Astrocyte (in vitro differentiated cells and primary cell): ENCODE measurements around the gene GUCY2F. TPM values are rescaled to one million over a fixed set of nuclear protein-coding genes. Genes with fewer than 3 reads are reported as not detected.

ENCODE experiments used
- DNase-seq: peaks from one replicate; pipeline ENCODE4 v3.0.0-alpha.2; 2010; ENCODE audit warnings: low read depth
- FAIRE-seq: peaks from 2 replicates; lab custom pipeline; 2011; peaks lifted over from hg19 to GRCh38; lab: Jason Lieb, UNC
- H2AFZ ChIP-seq: 2 replicates; pipeline ENCODE4 v1.6.0; 2012; ENCODE audit warnings: low read depth, low read length, inconsistent platforms
- H3K27ac ChIP-seq: 2 replicates; pipeline ENCODE4 v1.5.1; 2011; ENCODE audit warnings: low read depth, low read length, inconsistent platforms
- H3K27me3 ChIP-seq: 2 replicates; pipeline ENCODE4 v1.6.0; 2011; ENCODE audit warnings: low read length, inconsistent platforms; ENCODE audit not compliant: insufficient read depth
- H3K36me3 ChIP-seq: 2 replicates; pipeline ENCODE4 v1.5.1; 2011; ENCODE audit warnings: low read length, inconsistent platforms; ENCODE audit not compliant: insufficient read depth
- H3K4me1 ChIP-seq: 2 replicates; pipeline ENCODE4 v1.5.1; 2011; ENCODE audit warnings: low read length, inconsistent platforms; ENCODE audit not compliant: insufficient read depth
- H3K4me2 ChIP-seq: 2 replicates; pipeline ENCODE4 v1.6.0; 2012; ENCODE audit warnings: low read length, inconsistent platforms
- H3K4me3 ChIP-seq: 2 replicates; pipeline ENCODE4 v1.5.1; 2011; ENCODE audit warnings: low read depth, mild to moderate bottlenecking, low read length, inconsistent platforms; ENCODE audit not compliant: insufficient read depth
- H3K79me2 ChIP-seq: 2 replicates; pipeline ENCODE4 v1.6.0; 2012; ENCODE audit warnings: mild to moderate bottlenecking, low read length, inconsistent platforms; ENCODE audit not compliant: insufficient read depth
- H3K9ac ChIP-seq: 2 replicates; pipeline ENCODE4 v1.6.0; 2012; ENCODE audit warnings: mild to moderate bottlenecking, low read length, inconsistent platforms
- H3K9me3 ChIP-seq: 2 replicates; pipeline ENCODE4 v1.5.1; 2012; ENCODE audit warnings: low read depth, mild to moderate bottlenecking, low read length, inconsistent platforms; ENCODE audit not compliant: insufficient read depth
- H4K20me1 ChIP-seq: 2 replicates; pipeline ENCODE4 v1.6.0; 2012; ENCODE audit warnings: low read length, inconsistent platforms; ENCODE audit not compliant: insufficient read depth
- H3K27ac Mint-ChIP-seq: one replicate; pipeline ENCODE4 v1.8.0; 2021; ENCODE audit warnings: mild to moderate bottlenecking, mixed read lengths; ENCODE audit not compliant: unreplicated experiment
- H3K27me3 Mint-ChIP-seq: one replicate; pipeline ENCODE4 v1.8.0; 2021; ENCODE audit warnings: low read depth, mixed read lengths; ENCODE audit not compliant: unreplicated experiment
- H3K36me3 Mint-ChIP-seq: one replicate; pipeline ENCODE4 v1.8.0; 2021; ENCODE audit warnings: low read depth, mixed read lengths; ENCODE audit not compliant: unreplicated experiment
- H3K4me1 Mint-ChIP-seq: one replicate; pipeline ENCODE4 v1.8.0; 2021; ENCODE audit warnings: low read depth, mixed read lengths; ENCODE audit not compliant: unreplicated experiment
- H3K4me3 Mint-ChIP-seq: one replicate; pipeline ENCODE4 v1.8.0; 2021; ENCODE audit warnings: mild to moderate bottlenecking, moderate library complexity, mixed read lengths; ENCODE audit not compliant: unreplicated experiment
- H3K9me3 Mint-ChIP-seq: one replicate; pipeline ENCODE4 v1.8.0; 2021; ENCODE audit warnings: mild to moderate bottlenecking, mixed read lengths; ENCODE audit not compliant: unreplicated experiment
- EZH2 ChIP-seq: IDR thresholded peaks from 2 replicates; pipeline ENCODE4 v1.6.1; 2012; ENCODE audit warnings: mild to moderate bottlenecking, low read length, inconsistent platforms; ENCODE audit not compliant: insufficient read depth
- total RNA-seq: library from RNA; stranded (reverse); gene quantifications from 2 replicates; pipeline ENCODE4 v1.2.1, GENCODE V29; 2021
- TF ChIP-seq, protein P1 (sequence below): IDR thresholded peaks from 2 replicates; pipeline ENCODE4 v1.5.1; 2011; ENCODE audit warnings: low read depth, mild to moderate bottlenecking, inconsistent platforms, low read length, moderate library complexity; ENCODE audit not compliant: insufficient read depth

Gene GUCY2F
- total RNA-seq, 1 donor from 2014 or later: not detected

DNA sequence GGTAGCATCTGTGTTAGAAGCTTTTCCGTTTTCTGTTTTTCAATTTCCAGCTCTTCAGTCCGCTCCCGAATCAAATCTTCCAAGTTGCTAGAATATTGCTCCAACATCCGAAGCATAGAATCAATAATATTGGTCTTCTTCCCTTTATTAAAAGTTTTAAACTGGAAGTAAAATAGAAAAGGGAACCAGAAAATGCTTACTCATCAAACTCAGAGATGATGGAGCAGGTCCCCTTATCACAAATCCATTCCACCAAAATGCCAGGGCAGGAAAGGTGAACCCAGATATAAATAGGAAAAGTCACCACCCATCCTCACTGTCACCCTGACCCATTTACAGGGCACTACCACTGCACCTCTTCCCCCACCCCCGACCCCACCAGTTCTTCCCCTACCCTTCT is 89.0 kb downstream of the GUCY2F start:
- H3K4me3 ChIP-seq: no peak overlapping the region
- FAIRE-seq: peak; percentile 43
- H3K9me3 ChIP-seq: no peaks in the 10 kb centered on the region
- TF ChIP-seq EZH2: no peak
- TF ChIP-seq, protein P1, sequence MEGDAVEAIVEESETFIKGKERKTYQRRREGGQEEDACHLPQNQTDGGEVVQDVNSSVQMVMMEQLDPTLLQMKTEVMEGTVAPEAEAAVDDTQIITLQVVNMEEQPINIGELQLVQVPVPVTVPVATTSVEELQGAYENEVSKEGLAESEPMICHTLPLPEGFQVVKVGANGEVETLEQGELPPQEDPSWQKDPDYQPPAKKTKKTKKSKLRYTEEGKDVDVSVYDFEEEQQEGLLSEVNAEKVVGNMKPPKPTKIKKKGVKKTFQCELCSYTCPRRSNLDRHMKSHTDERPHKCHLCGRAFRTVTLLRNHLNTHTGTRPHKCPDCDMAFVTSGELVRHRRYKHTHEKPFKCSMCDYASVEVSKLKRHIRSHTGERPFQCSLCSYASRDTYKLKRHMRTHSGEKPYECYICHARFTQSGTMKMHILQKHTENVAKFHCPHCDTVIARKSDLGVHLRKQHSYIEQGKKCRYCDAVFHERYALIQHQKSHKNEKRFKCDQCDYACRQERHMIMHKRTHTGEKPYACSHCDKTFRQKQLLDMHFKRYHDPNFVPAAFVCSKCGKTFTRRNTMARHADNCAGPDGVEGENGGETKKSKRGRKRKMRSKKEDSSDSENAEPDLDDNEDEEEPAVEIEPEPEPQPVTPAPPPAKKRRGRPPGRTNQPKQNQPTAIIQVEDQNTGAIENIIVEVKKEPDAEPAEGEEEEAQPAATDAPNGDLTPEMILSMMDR: no peak
- H3K27ac Mint-ChIP-seq: no peak overlapping the region
- H2AFZ ChIP-seq: no peak overlapping the region
- no peaks in the 10 kb centered on the region for H3K36me3 ChIP-seq
- no peaks in the 10 kb centered on the region for H3K36me3 Mint-ChIP-seq
- no peak overlapping the region for H3K4me2 ChIP-seq
- H3K9me3 Mint-ChIP-seq: no peaks in the 10 kb centered on the region
- no peaks in the 10 kb centered on the region for H3K27me3 Mint-ChIP-seq
- no peaks in the 10 kb centered on the region for H4K20me1 ChIP-seq
- no peak for DNase-seq
- no peaks in the 10 kb centered on the region for H3K27me3 ChIP-seq
- no peak overlapping the region for H3K4me3 Mint-ChIP-seq
- H3K4me1 Mint-ChIP-seq: no peaks in the 10 kb centered on the region
- H3K79me2 ChIP-seq: no peaks in the 10 kb centered on the region
- no peak overlapping the region for H3K9ac ChIP-seq
- no peak overlapping the region for H3K27ac ChIP-seq
- no peaks in the 10 kb centered on the region for H3K4me1 ChIP-seq

DNA sequence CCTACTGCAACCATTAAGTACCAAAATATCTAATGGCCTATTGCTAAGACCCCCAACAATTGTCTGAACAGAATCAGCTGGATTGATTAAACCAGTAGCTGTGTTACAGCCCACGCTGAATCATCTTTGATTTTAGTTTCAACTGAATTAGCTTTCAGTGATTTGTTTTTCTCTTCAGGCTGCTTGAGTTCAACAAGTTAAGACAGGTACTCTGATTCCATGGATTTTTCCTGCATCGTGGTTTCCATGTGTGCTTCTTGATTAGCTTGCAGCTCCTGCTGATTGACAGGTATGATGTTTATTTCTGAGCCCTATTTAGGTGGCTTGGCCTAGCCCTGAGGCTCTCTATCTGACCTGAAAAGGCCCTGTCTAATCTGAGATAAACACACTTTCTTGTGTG is 91.3 kb downstream of the GUCY2F start:
- no peak overlapping the region for H3K27ac Mint-ChIP-seq
- H3K9me3 Mint-ChIP-seq: no peaks in the 10 kb centered on the region
- no peaks in the 10 kb centered on the region for H3K36me3 Mint-ChIP-seq
- DNase-seq (no peak), FAIRE-seq (peak; percentile 95)
- Histone ChIP-seq H3K79me2 (no peaks in the 10 kb centered on the region), H2AFZ (no peak overlapping the region), H3K4me2 (no peak overlapping the region), H3K9me3 (no peaks in the 10 kb centered on the region), H3K9ac (no peak overlapping the region), H3K4me1 (no peaks in the 10 kb centered on the region), H3K27me3 (no peaks in the 10 kb centered on the region), H3K27ac (no peak overlapping the region), H4K20me1 (no peaks in the 10 kb centered on the region), H3K36me3 (no peaks in the 10 kb centered on the region), H3K4me3 (no peak overlapping the region)
- H3K4me3 Mint-ChIP-seq: no peak overlapping the region
- H3K27me3 Mint-ChIP-seq: no peaks in the 10 kb centered on the region
- TF ChIP-seq, protein P1: no peak
- TF ChIP-seq EZH2: no peak
- H3K4me1 Mint-ChIP-seq: no peaks in the 10 kb centered on the region

DNA sequence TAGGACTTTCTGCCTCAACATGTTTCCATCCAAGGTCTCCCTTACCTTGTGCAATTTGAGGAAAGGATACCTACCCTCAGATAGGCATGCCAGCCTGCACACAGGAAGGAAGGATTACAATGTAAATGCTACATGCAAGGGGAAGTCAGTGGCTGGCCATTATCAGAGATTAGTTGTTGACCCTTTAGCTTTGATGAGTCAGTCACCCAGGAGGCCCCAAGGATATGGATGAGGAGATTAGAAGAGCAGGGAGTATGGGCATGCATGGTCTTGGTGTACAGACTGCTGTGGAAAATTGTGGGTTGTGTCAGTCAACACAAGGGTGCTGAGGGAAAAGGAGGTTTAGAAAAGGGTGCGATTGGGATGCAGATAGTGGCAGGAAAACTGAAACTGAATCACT is 92.0 kb downstream of the GUCY2F start:
- no peaks in the 10 kb centered on the region for H3K4me1 ChIP-seq
- no peak overlapping the region for H3K27ac Mint-ChIP-seq
- no peak overlapping the region for H3K4me2 ChIP-seq
- no peak for FAIRE-seq
- H3K79me2 ChIP-seq: no peaks in the 10 kb centered on the region
- no peak for DNase-seq
- no peak overlapping the region for H3K27ac ChIP-seq
- no peaks in the 10 kb centered on the region for H3K27me3 ChIP-seq
- H3K4me3 ChIP-seq: no peak overlapping the region
- no peaks in the 10 kb centered on the region for H3K36me3 ChIP-seq
- H4K20me1 ChIP-seq: no peaks in the 10 kb centered on the region
- no peaks in the 10 kb centered on the region for H3K9me3 Mint-ChIP-seq
- no peaks in the 10 kb centered on the region for H3K36me3 Mint-ChIP-seq
- no peaks in the 10 kb centered on the region for H3K27me3 Mint-ChIP-seq
- TF ChIP-seq, protein P1: no peak
- no peaks in the 10 kb centered on the region for H3K9me3 ChIP-seq
- H3K4me3 Mint-ChIP-seq: no peak overlapping the region
- no peaks in the 10 kb centered on the region for H3K4me1 Mint-ChIP-seq
- no peak overlapping the region for H2AFZ ChIP-seq
- H3K9ac ChIP-seq: no peak overlapping the region
